Cardiac septum (tissue), 1 donor: Measurements from ENCODE around the gene RAB12. TPM values are rescaled to one million over a fixed set of nuclear protein-coding genes. Genes with fewer than 3 reads are reported as not detected.
"Not testable (repeated sequence)": the region's sequence is repeated elsewhere in the genome, so short reads cannot be mapped to it uniquely, and the experiment has no call there.

ENCODE experiments used
- DNase-seq: peaks from one replicate; pipeline ENCODE4 v3.0.0-alpha.2; 2020; ENCODE audit warnings: low spot score
- intact Hi-C: fragments of 100-400 bp; cut with DNase I; formaldehyde crosslinking; loops from one replicate; pipeline ENCODE4 v1.14.0; 2022
- total RNA-seq: library from RNA; stranded (reverse); fragmentation: NEBNext Ultra II Directional; extraction: Animal tissue kit (Norgen Biotek cat#: 25700); gene quantifications from one replicate; pipeline ENCODE4 v1.2.1, GENCODE V29; 2021
- donor health status: DM: no; HTN: no; CAD: no.

RAB12 gene
- total RNA-seq, 1 donor from 2014 or later, result 86.8 TPM

- intact Hi-C loops, result no loop called here
- no peak for DNase-seq
Measured at GRCh38 chr18:8632386-8632785, 23.1 kb downstream of the RAB12 start.

GRCh38 chr18:8634508-8634907 is 25.3 kb downstream of the RAB12 start:
- intact Hi-C loops, result no loop called here
- no peak for DNase-seq

GRCh38 chr18:8635087-8635486 is 25.9 kb downstream of the RAB12 start:
- intact Hi-C loops, result no loop called here
- DNase-seq, result no peak

- no peak for DNase-seq
- intact Hi-C loops, result no loop called here
Measured at GRCh38 chr18:8639762-8640161, 30.5 kb downstream of the RAB12 start.

GRCh38 chr18:8643326-8643878 is 34.2 kb downstream of the RAB12 start:
- intact Hi-C loops, result no loop called here
- no peak for DNase-seq

- intact Hi-C loops, DNase-seq: not testable (repeated sequence)
Measured at GRCh38 chr18:8647359-8647758, 38.1 kb downstream of the RAB12 start.

- intact Hi-C loops, DNase-seq: not testable (repeated sequence)
Measured at GRCh38 chr18:8651478-8652261, 42.4 kb downstream of the RAB12 start.

- intact Hi-C loops, result loop anchor here (5.0 kb wide), 1 partner anchor 328 kb away; no protein-coding TSS in a partner anchor
- no peak for DNase-seq
Measured at GRCh38 chr18:8654503-8655451, 45.5 kb downstream of the RAB12 start.

GRCh38 chr18:8656232-8656631 is 47.0 kb downstream of the RAB12 start:
- no peak for DNase-seq
- intact Hi-C loops, result loop anchor here (5.0 kb wide), 1 partner anchor 326 kb away; no protein-coding TSS in a partner anchor

- no peak for DNase-seq
- intact Hi-C loops, result loop anchor here (5.0 kb wide), 1 partner anchor 325 kb away; no protein-coding TSS in a partner anchor
Measured at GRCh38 chr18:8657050-8657820, 48.0 kb downstream of the RAB12 start.

- DNase-seq, result no peak
- intact Hi-C loops, result loop anchor here (5.0 kb wide), 1 partner anchor 324 kb away; no protein-coding TSS in a partner anchor
Measured at GRCh38 chr18:8657873-8658470, 48.7 kb downstream of the RAB12 start.

GRCh38 chr18:8658858-8659485 is 49.7 kb downstream of the RAB12 start:
- DNase-seq, result no peak
- intact Hi-C loops, result loop anchor here (5.0 kb wide), 1 partner anchor 323 kb away; no protein-coding TSS in a partner anchor

GRCh38 chr18:8659609-8660242 is 50.5 kb downstream of the RAB12 start:
- DNase-seq, result no peak
- intact Hi-C loops, result loop anchor here (5.0 kb wide), 1 partner anchor 323 kb away; no protein-coding TSS in a partner anchor

GRCh38 chr18:8660316-8660715 is 51.1 kb downstream of the RAB12 start:
- no peak for DNase-seq
- intact Hi-C loops, result no loop called here

- DNase-seq, result no peak
- intact Hi-C loops, result no loop called here
Measured at GRCh38 chr18:8661754-8662559, 52.7 kb downstream of the RAB12 start.

GRCh38 chr18:8662560-8663255 is 53.5 kb downstream of the RAB12 start:
- intact Hi-C loops, result no loop called here
- no peak for DNase-seq
